Measurements from ENCODE around the gene POLR3B. TPM values are rescaled to one million over a fixed set of nuclear protein-coding genes. Genes with fewer than 3 reads are reported as not detected.

POLR3B gene
- total and polyA plus RNA-seq, 5 experiments from 2014 or later = 3.1 to 9.1 (median 6.2) TPM

- ATAC-seq = no peak
- no peak for DNase-seq
- H3K36me3 Mint-ChIP-seq = peaks cover 0 to 5% (median 0%) of the 10 kb centered on the region in 3 donors
- H3K4me1 Mint-ChIP-seq = no peaks in the 10 kb centered on the region
- no peak overlapping the region for H3K27ac Mint-ChIP-seq
- POLR2A ChIA-PET = no interaction called here
- peaks cover 0 to 23% (median 5%) of the 10 kb centered on the region in 9 donors for H3K9me3 Mint-ChIP-seq
- no peak overlapping the region for H3K4me3 Mint-ChIP-seq
- H3K27me3 Mint-ChIP-seq = peaks cover 0 to 18% (median 8%) of the 10 kb centered on the region in 5 donors
Measured at GRCh38 chr12:106527356-106527755, 169.8 kb downstream of the POLR3B start.

- ATAC-seq = no peak
- no peak for DNase-seq
- Mint-ChIP-seq H3K27me3 (peaks cover under 1 to 6% (median 1%) of the 10 kb centered on the region in 5 donors), H3K9me3 (peaks cover 7 to 33% (median 23%) of the 10 kb centered on the region in 9 donors), H3K36me3 (peaks cover 0 to 25% (median 10%) of the 10 kb centered on the region in 3 donors), H3K4me3 (no peak overlapping the region), H3K27ac (no peak overlapping the region), H3K4me1 (peaks cover 0 to 1% (median 0%) of the 10 kb centered on the region in 4 donors)
- POLR2A ChIA-PET = interaction anchor here (0.6 kb wide), 1 partner anchor 150 kb away, joined by 3 read pairs; no protein-coding TSS in a partner anchor
Measured at GRCh38 chr12:106541201-106541600, 183.7 kb downstream of the POLR3B start.

GRCh38 chr12:106551410-106551809, 193.9 kb downstream of the POLR3B start:
- POLR2A ChIA-PET = no interaction called here
- Mint-ChIP-seq H3K27me3 (peaks cover 19 to 58% (median 28%) of the 10 kb centered on the region in 5 donors), H3K4me1 (no peaks in the 10 kb centered on the region), H3K36me3 (peaks cover 0 to 19% (median 10%) of the 10 kb centered on the region in 3 donors), H3K4me3 (no peak overlapping the region), H3K27ac (no peak overlapping the region), H3K9me3 (peaks cover 8 to 40% (median 11%) of the 10 kb centered on the region in 9 donors)
- DNase-seq (no peak), ATAC-seq (no peak)

GRCh38 chr12:106552228-106552627, 194.7 kb downstream of the POLR3B start:
- POLR2A ChIA-PET = no interaction called here
- no peak for ATAC-seq

More at GRCh38 chr12:106552228-106552627, 194.7 kb downstream of the POLR3B start:
- peaks cover 8 to 40% (median 11%) of the 10 kb centered on the region in 9 donors for H3K9me3 Mint-ChIP-seq
- no peak overlapping the region for H3K4me3 Mint-ChIP-seq
- no peaks in the 10 kb centered on the region for H3K4me1 Mint-ChIP-seq
- no peak overlapping the region for H3K27ac Mint-ChIP-seq
- peaks cover 0 to 19% (median 10%) of the 10 kb centered on the region in 3 donors for H3K36me3 Mint-ChIP-seq
- peaks cover 22 to 66% (median 31%) of the 10 kb centered on the region in 5 donors for H3K27me3 Mint-ChIP-seq
- no peak for DNase-seq

Other genes starting within 250 kb of the POLR3B start
- gene NUAK1, start 218.8 kb upstream of the POLR3B start, total RNA-seq = not detected
- under 1 TPM in 1 of 3 donors, not detected in 2; 0.08 TPM for gene NUAK1, start 218.8 kb upstream of the POLR3B start, polyA plus RNA-seq
- gene CKAP4, start 109.7 kb upstream of the POLR3B start, total RNA-seq = 10 to 100 TPM; 13.7 to 14.4 TPM
- gene CKAP4, start 109.7 kb upstream of the POLR3B start, polyA plus RNA-seq = 10 to 100 TPM; 11.2 to 11.9 (median 11.2) TPM
- 100 to 1,000 TPM; 203 to 211 TPM for gene TCP11L2, start 55.0 kb upstream of the POLR3B start, total RNA-seq
- gene TCP11L2, start 55.0 kb upstream of the POLR3B start, polyA plus RNA-seq = 10 to 100 TPM; 30.6 to 45.4 (median 34.7) TPM
- gene RFX4, start 225.3 kb downstream of the POLR3B start, total RNA-seq = not detected
- gene RFX4, start 225.3 kb downstream of the POLR3B start, polyA plus RNA-seq = not detected